HCT116 (cell line): Measurements from ENCODE around the gene CCDC15. TPM values are rescaled to one million over a fixed set of nuclear protein-coding genes. Genes with fewer than 3 reads are reported as not detected.

ENCODE experiments used
- ATAC-seq: fragments of 200-7000 bp; cut with Tn5 transposase; 2 replicates; pipeline ENCODE4 v1.9.1; 2020; ENCODE audit warnings: mild to moderate bottlenecking, moderate library complexity
- BruUV-seq: library from RNA; stranded (reverse); fragments of 400-500 nt; replicated peaks from 2 replicates; lab custom pipeline; 2021; lab: Mats Ljungman, UMichigan
- CTCF ChIA-PET: fragments of 300-600 bp; sonication (Branson Sonifier 250); formaldehyde crosslinking; loops from one replicate; lab custom pipeline; 2021; ENCODE audit warnings: antibody characterized with exemption; lab: Charles Lee
- POLR2A ChIA-PET: fragments of 300-600, 350-600 bp; sonication (Branson Sonifier 250); formaldehyde crosslinking; loops from one replicate; lab custom pipeline; 2021; ENCODE audit warnings: antibody characterized with exemption; lab: Charles Lee
- RAD21 ChIA-PET, 2 experiments: fragments of 300-600 bp; sonication (Branson Sonifier 250); formaldehyde crosslinking; loops; one replicate each; lab custom pipeline; 2023; ENCODE audit warnings: low total read pairs in 2 of 2; ENCODE audit not compliant: uncharacterized antibody in 2 of 2, unreplicated experiment in 2 of 2, low non-redundant PET in 1 of 2; lab: Charles Lee
- DNase-seq: peaks from one replicate; pipeline ENCODE4 v3.0.0-alpha.2; 2010; ENCODE audit warnings: low read depth, low spot score
- H2AFZ ChIP-seq: fragments of 200-600 bp; shearing (Covaris generic), sonication (generic); 2 replicates; pipeline ENCODE4 v1.6.1; 2017; ENCODE audit warnings: low read depth, mixed run types, mixed read lengths, antibody characterized with exemption, low read length; ENCODE audit not compliant: poor library complexity, severe bottlenecking
- H3K27ac ChIP-seq: 2 replicates; pipeline ENCODE4 v1.5.1; 2012; ENCODE audit warnings: low read depth, low read length
- H3K27me3 ChIP-seq: fragments of 200-600 bp; sonication (generic); 2 replicates; pipeline ENCODE4 v1.6.1; 2016; ENCODE audit warnings: mixed run types, low read length, mixed read lengths; ENCODE audit not compliant: insufficient read depth
- H3K36me3 ChIP-seq, 2 experiments: fragments of 200-500 bp in 1 of 2; fragments of 200-600 bp in 1 of 2; sonication (Bioruptor generic) in 1 of 2; sonication (generic) in 1 of 2; 2 replicates each; pipeline versions ENCODE4 v1.5.1 to v1.6.1; 2014 to 2016; ENCODE audit warnings: low read length in 2 of 2, inconsistent platforms in 1 of 2, mixed read lengths in 1 of 2, mixed run types in 1 of 2; ENCODE audit not compliant: insufficient read depth in 2 of 2, control insufficient read depth in 1 of 2
- H3K4me1 ChIP-seq, 2 experiments: fragments of 200-600 bp in 1 of 2; sonication (generic) in 1 of 2; 2 replicates each; pipeline versions ENCODE4 v1.5.1 to v1.6.1; 2012 to 2017; ENCODE audit warnings: low read length in 2 of 2, inconsistent platforms in 1 of 2, mild to moderate bottlenecking in 1 of 2, mixed read lengths in 1 of 2, mixed run types in 1 of 2, moderate library complexity in 1 of 2; ENCODE audit not compliant: insufficient read depth in 2 of 2, control insufficient read depth in 1 of 2
- H3K4me2 ChIP-seq: fragments of 200-600 bp; sonication (generic); 2 replicates; pipeline ENCODE4 v1.6.1; 2017; ENCODE audit warnings: mixed run types, low read length, mixed read lengths
- H3K4me3 ChIP-seq, 2 experiments: fragments of 200-600 bp in 1 of 2; sonication (generic) in 1 of 2; replicated peaks in 1 of 2; 2 replicates each; pipeline ENCODE4 v1.5.1; 2011 to 2016; ENCODE audit warnings: low read length in 2 of 2, control low read depth in 1 of 2, low read depth in 1 of 2, mild to moderate bottlenecking in 1 of 2, mixed read lengths in 1 of 2, mixed run types in 1 of 2
- H3K79me2 ChIP-seq: fragments of 200-600 bp; sonication (generic); 2 replicates; pipeline ENCODE4 v1.6.1; 2017; ENCODE audit warnings: mild to moderate bottlenecking, mixed run types, low read length, moderate library complexity, mixed read lengths; ENCODE audit not compliant: insufficient read depth
- H3K9ac ChIP-seq: fragments of 200-600 bp; sonication (generic); 2 replicates; pipeline ENCODE4 v1.6.1; 2016; ENCODE audit warnings: low read length, mixed read lengths
- H3K9me2 ChIP-seq: fragments of 200-600 bp; sonication (generic), shearing (Covaris generic); 2 replicates; pipeline ENCODE4 v1.6.1; 2017; ENCODE audit warnings: mixed run types, mild to moderate bottlenecking, moderate library complexity; ENCODE audit not compliant: insufficient read depth
- H3K9me3 ChIP-seq, 2 experiments: fragments of 200-500 bp in 1 of 2; fragments of 200-600 bp in 1 of 2; sonication (Bioruptor generic) in 1 of 2; sonication (generic) in 1 of 2; 2 replicates each; pipeline ENCODE4 v1.6.1; 2014 to 2017; ENCODE audit warnings: low read length in 2 of 2, mixed read lengths in 2 of 2, inconsistent platforms in 1 of 2, low read depth in 1 of 2, mild to moderate bottlenecking in 1 of 2, mixed run types in 1 of 2, moderate library complexity in 1 of 2; ENCODE audit not compliant: control insufficient read depth in 1 of 2, insufficient read depth in 1 of 2
- H4K20me1 ChIP-seq: fragments of 200-600 bp; sonication (generic), shearing (Covaris generic); 2 replicates; pipeline ENCODE4 v1.6.1; 2017; ENCODE audit warnings: mixed run types, mild to moderate bottlenecking, moderate library complexity; ENCODE audit not compliant: insufficient read depth
- ATF3 ChIP-seq: IDR thresholded peaks from 2 replicates; pipeline ENCODE4 v1.6.1; 2012
- CBX3 ChIP-seq: IDR thresholded peaks from 2 replicates; pipeline ENCODE4 v1.6.1; 2012; ENCODE audit warnings: low read depth
- CEBPB ChIP-seq: IDR thresholded peaks from 2 replicates; pipeline ENCODE4 v1.6.1; 2012; ENCODE audit warnings: low read depth
- EGR1 ChIP-seq: IDR thresholded peaks from 2 replicates; pipeline ENCODE4 v1.6.1; 2012; ENCODE audit warnings: low read depth
- ELF1 ChIP-seq: IDR thresholded peaks from 2 replicates; pipeline ENCODE4 v1.6.1; 2012; ENCODE audit warnings: low read depth, borderline replicate concordance
- EZH2phosphoT487 ChIP-seq: fragments of 200-600 bp; IDR thresholded peaks from 2 replicates; pipeline ENCODE4 v1.6.1; 2018; ENCODE audit warnings: antibody characterized with exemption, borderline replicate concordance
- FOSL1 ChIP-seq: IDR thresholded peaks from 2 replicates; pipeline ENCODE4 v1.6.1; 2012; ENCODE audit warnings: low read depth
- JUND ChIP-seq: IDR thresholded peaks from 2 replicates; pipeline ENCODE4 v1.6.1; 2012
- POLR2A ChIP-seq: IDR thresholded peaks from 2 replicates; pipeline ENCODE4 v1.7.0; 2011; ENCODE audit warnings: borderline replicate concordance; ENCODE audit not compliant: insufficient read depth, insufficient read length; ENCODE audit errors: extremely low read depth
- RAD21 ChIP-seq: IDR thresholded peaks from 2 replicates; pipeline ENCODE4 v1.6.1; 2012; ENCODE audit warnings: low read depth, mild to moderate bottlenecking
- SIN3A ChIP-seq: IDR thresholded peaks from 2 replicates; pipeline ENCODE4 v1.6.1; 2012; ENCODE audit warnings: low read depth
- SP1 ChIP-seq: IDR thresholded peaks from 2 replicates; pipeline ENCODE4 v1.6.1; 2012; ENCODE audit warnings: low read depth
- SRF ChIP-seq: IDR thresholded peaks from 2 replicates; pipeline ENCODE4 v1.6.1; 2012; ENCODE audit warnings: low read depth
- TCF7L2 ChIP-seq: IDR thresholded peaks from 2 replicates; pipeline ENCODE4 v1.7.0; 2011; ENCODE audit warnings: borderline replicate concordance, inconsistent platforms; ENCODE audit not compliant: insufficient read depth, insufficient read length; ENCODE audit errors: extremely low read depth
- YY1 ChIP-seq: IDR thresholded peaks from 2 replicates; pipeline ENCODE4 v1.6.1; 2011; ENCODE audit warnings: low read length, low read depth, moderate library complexity, mild to moderate bottlenecking; ENCODE audit not compliant: insufficient replicate concordance; ENCODE audit errors: extremely low read depth
- ZBTB33 ChIP-seq: IDR thresholded peaks from 2 replicates; pipeline ENCODE4 v1.6.1; 2011; ENCODE audit warnings: mild to moderate bottlenecking, low read length, moderate library complexity; ENCODE audit not compliant: insufficient replicate concordance; ENCODE audit errors: extremely low read depth
- ZNF274 ChIP-seq: fragments of 200-500 bp; sonication (Bioruptor generic); IDR thresholded peaks from 2 replicates; pipeline ENCODE4 v1.6.1; 2014; ENCODE audit warnings: mild to moderate bottlenecking, low read depth, low read length, inconsistent platforms
- intact Hi-C: fragments of 100-400 bp; cut with micrococcal nuclease; formaldehyde crosslinking; loops from 2 replicates; pipeline ENCODE4 v1.10.0; 2022
- total RNA-seq: library from RNA; stranded (reverse); gene quantifications from one replicate; pipeline ENCODE4 v1.2.1, GENCODE V29; 2021; ENCODE audit not compliant: unreplicated experiment
- TF ChIP-seq, protein P1 (sequence below): IDR thresholded peaks from 2 replicates; pipeline ENCODE4 v1.6.1; 2012
- TF ChIP-seq, protein P2 (sequence below), 3 experiments: fragments of 200-600 bp in 1 of 3; sonication (generic) in 1 of 3; IDR thresholded peaks in 2 of 3; conservative IDR thresholded peaks in 1 of 3; 2 replicates each; pipeline ENCODE4 v1.5.1; 2012 to 2017; ENCODE audit warnings: low read depth in 2 of 3, low read length in 2 of 3, antibody characterized with exemption in 1 of 3, borderline replicate concordance in 1 of 3, control low read depth in 1 of 3, mild to moderate bottlenecking in 1 of 3, mixed read lengths in 1 of 3, mixed run types in 1 of 3, moderate library complexity in 1 of 3; ENCODE audit not compliant: insufficient read depth in 1 of 3

CCDC15 gene
- total RNA-seq, 1 experiment from 2014 or later = 2.4 TPM

- no peak for TF ChIP-seq ELF1
- no peak for TF ChIP-seq ATF3
- no peak for TF ChIP-seq SIN3A
- TF ChIP-seq CBX3 = no peak
- TF ChIP-seq, protein P1, sequence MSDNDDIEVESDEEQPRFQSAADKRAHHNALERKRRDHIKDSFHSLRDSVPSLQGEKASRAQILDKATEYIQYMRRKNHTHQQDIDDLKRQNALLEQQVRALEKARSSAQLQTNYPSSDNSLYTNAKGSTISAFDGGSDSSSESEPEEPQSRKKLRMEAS = no peak
- no peak for TF ChIP-seq EZH2phosphoT487
- TF ChIP-seq POLR2A = no peak
- no peak for TF ChIP-seq FOSL1
- no peak for TF ChIP-seq SRF
- TF ChIP-seq TCF7L2 = no peak
- no peak for TF ChIP-seq JUND
These were observed 110.1 kb downstream of the CCDC15 start (continued) for GRCh38 chr11:125064070-125064469.

GRCh38 chr11:125068368-125068767 is 114.4 kb downstream of the CCDC15 start:
- ATAC-seq (no peak), DNase-seq (no peak)
- Histone ChIP-seq H3K9ac (no peak overlapping the region), H3K4me3 (no peak overlapping the region), H3K4me1 (peaks cover 20 to 41% of the 10 kb centered on the region in 2 experiments), H3K27ac (no peak overlapping the region), H4K20me1 (no peaks in the 10 kb centered on the region), H3K79me2 (no peaks in the 10 kb centered on the region), H3K27me3 (no peaks in the 10 kb centered on the region), H3K36me3 (no peaks in the 10 kb centered on the region), H3K9me2 (no peaks in the 10 kb centered on the region), H2AFZ (no peak overlapping the region), H3K9me3 (no peaks in the 10 kb centered on the region), H3K4me2 (no peak overlapping the region)
- ChIA-PET RAD21 (no interaction called here), POLR2A (no interaction called here), CTCF (interaction anchor here (1.1 kb wide), 1 partner anchor 192 kb away, joined by 3 read pairs; no protein-coding TSS in a partner anchor)
- no TSS peak for BruUV-seq
- intact Hi-C loops = no loop called here
- TF ChIP-seq RAD21 = no peak
- no peak for TF ChIP-seq ZBTB33
- TF ChIP-seq SRF = no peak
- TF ChIP-seq SIN3A = no peak
- TF ChIP-seq TCF7L2 = no peak
- TF ChIP-seq EZH2phosphoT487 = no peak
- no peak for TF ChIP-seq SP1
- TF ChIP-seq, protein P2, sequence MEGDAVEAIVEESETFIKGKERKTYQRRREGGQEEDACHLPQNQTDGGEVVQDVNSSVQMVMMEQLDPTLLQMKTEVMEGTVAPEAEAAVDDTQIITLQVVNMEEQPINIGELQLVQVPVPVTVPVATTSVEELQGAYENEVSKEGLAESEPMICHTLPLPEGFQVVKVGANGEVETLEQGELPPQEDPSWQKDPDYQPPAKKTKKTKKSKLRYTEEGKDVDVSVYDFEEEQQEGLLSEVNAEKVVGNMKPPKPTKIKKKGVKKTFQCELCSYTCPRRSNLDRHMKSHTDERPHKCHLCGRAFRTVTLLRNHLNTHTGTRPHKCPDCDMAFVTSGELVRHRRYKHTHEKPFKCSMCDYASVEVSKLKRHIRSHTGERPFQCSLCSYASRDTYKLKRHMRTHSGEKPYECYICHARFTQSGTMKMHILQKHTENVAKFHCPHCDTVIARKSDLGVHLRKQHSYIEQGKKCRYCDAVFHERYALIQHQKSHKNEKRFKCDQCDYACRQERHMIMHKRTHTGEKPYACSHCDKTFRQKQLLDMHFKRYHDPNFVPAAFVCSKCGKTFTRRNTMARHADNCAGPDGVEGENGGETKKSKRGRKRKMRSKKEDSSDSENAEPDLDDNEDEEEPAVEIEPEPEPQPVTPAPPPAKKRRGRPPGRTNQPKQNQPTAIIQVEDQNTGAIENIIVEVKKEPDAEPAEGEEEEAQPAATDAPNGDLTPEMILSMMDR (IDR thresholded peaks at IDR 0.05 in 2 of 3, conservative IDR thresholded peaks at IDR 0.05 in 1 of 3; ENCODE audit: borderline replicate concordance in 1 of 3, insufficient read depth in 1 of 3, low read depth in 2 of 3, low read length in 2 of 3) = no peak
- no peak for TF ChIP-seq ELF1
- TF ChIP-seq CEBPB = no peak
- no peak for TF ChIP-seq ZNF274
- no peak for TF ChIP-seq ATF3
- TF ChIP-seq, protein P1 = no peak
- TF ChIP-seq EGR1 = no peak
- no peak for TF ChIP-seq CBX3
- TF ChIP-seq YY1 = no peak
- no peak for TF ChIP-seq JUND
- no peak for TF ChIP-seq FOSL1
